ENCODE data around the gene CTRL.
A peak's percentile ranks its signal among the peaks of the same experiment; 100 is the strongest.

Gene CTRL

DNA sequence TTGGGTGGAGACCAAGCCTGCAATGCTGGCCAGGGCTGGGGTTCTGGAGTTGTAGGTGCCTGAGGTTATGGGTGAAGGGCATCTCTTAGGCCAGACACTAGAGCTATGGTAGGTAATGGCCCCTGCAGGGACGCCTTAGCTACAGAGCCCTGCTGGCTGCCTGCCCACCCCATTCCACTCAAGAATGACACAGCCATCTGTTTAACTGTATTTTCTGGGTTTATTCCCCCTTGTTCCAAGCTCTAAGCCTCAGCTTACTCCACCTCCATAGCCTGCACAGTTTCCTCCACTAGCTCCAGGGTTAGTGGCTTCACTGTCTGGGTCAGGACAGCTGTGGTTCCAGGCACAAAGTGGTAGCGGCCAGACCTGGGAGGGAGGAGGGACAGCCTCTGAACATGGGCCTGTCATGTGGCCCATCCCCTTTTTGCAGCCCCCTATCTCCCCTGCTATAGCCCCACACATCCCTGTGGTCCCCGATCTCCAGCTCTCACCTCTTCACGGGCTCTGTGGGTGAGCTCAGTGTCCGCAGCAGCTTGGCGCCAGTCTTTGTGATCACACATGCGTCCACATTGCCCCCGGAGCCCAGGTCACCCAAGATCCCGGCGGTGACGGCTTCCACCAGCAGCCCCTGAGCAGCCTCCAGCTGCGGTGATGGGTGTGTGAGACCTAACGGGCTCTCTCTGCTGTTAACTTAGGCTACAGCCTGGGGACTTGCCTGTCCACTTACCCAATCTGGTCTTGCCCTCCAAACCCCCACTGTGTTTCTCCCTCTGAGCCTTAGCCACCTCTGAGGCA lies 2.8 kb upstream of the CTRL start:
- H3K27ac ChIP-seq (ENCODE audit: insufficient read depth, low read length, poor library complexity, severe bottlenecking), result peak overlapping the region; percentile 85
- H3K9me3 ChIP-seq (ENCODE audit: control insufficient read depth, low read length), result no peaks in the 10 kb centered on the region
- H3K27me3 ChIP-seq (replicated peaks; ENCODE audit: control insufficient read depth, insufficient read depth, low read length, poor library complexity, severe bottlenecking), result no peaks in the 10 kb centered on the region
- peaks cover 15% of the 10 kb centered on the region for H3K4me1 ChIP-seq (ENCODE audit: control insufficient read depth, insufficient read depth, low read length, poor library complexity, severe bottlenecking)
- no peak for DNase-seq
- peaks cover 30% of the 10 kb centered on the region for H3K36me3 ChIP-seq (ENCODE audit: control insufficient read depth, insufficient read depth, low read length)
- no peak overlapping the region for H3K4me3 ChIP-seq (ENCODE audit: insufficient read depth, low read depth, low read length, poor library complexity, severe bottlenecking)

DNA sequence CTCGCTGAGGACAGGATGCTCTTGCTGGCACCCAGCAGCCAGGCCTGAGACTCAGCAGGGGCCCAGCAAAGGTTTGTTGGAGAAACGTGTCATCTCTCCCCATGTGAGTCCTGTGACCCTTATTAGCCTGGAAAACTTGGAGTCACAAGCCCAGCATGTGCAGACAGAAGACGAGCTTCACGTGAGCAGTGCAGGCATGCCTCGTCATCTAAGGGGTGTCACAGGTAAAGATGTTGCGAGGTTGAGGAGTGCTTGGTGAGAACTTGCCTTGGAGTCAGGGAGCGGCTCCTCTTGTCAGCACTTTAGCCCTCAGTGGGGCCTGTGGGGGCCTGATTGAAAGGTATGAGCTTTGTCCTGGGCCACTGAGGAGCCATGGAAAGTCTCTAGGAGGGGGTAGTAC lies 2.1 kb upstream of the CTRL start:
- DNase-seq, result no peak
- H3K4me1 ChIP-seq (ENCODE audit: control insufficient read depth, insufficient read depth, low read length, poor library complexity, severe bottlenecking), result peaks cover 15% of the 10 kb centered on the region
- H3K36me3 ChIP-seq (ENCODE audit: control insufficient read depth, insufficient read depth, low read length), result peaks cover 32% of the 10 kb centered on the region
- H3K4me3 ChIP-seq (ENCODE audit: insufficient read depth, low read depth, low read length, poor library complexity, severe bottlenecking), result no peak overlapping the region
- H3K27me3 ChIP-seq (replicated peaks; ENCODE audit: control insufficient read depth, insufficient read depth, low read length, poor library complexity, severe bottlenecking), result no peaks in the 10 kb centered on the region
- H3K27ac ChIP-seq (ENCODE audit: insufficient read depth, low read length, poor library complexity, severe bottlenecking), result no peak overlapping the region
- no peaks in the 10 kb centered on the region for H3K9me3 ChIP-seq (ENCODE audit: control insufficient read depth, low read length)

DNA sequence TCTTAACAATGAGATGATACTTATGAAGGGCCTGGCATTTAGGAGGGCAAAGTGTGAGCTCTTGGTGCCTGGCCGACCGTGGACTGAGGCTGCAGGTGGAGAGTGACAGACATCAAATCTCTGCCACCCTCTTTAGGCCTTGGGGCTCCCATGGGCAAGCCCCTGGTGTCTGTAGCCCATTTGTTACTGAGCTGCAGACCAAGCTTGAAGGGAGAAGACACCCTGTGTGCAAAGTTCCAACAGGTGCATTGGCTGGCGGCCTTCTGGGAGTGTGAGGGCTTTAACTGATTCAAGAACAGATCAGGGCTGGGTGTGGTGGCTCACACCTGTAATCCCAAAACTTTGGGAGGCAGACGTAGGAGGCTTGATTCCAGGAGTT lies 789 bp upstream of the CTRL start:
- peaks cover 16% of the 10 kb centered on the region for H3K4me1 ChIP-seq (ENCODE audit: control insufficient read depth, insufficient read depth, low read length, poor library complexity, severe bottlenecking)
- no peaks in the 10 kb centered on the region for H3K27me3 ChIP-seq (replicated peaks; ENCODE audit: control insufficient read depth, insufficient read depth, low read length, poor library complexity, severe bottlenecking)
- no peak for DNase-seq
- H3K4me3 ChIP-seq (ENCODE audit: insufficient read depth, low read depth, low read length, poor library complexity, severe bottlenecking), result no peak overlapping the region
- H3K27ac ChIP-seq (ENCODE audit: insufficient read depth, low read length, poor library complexity, severe bottlenecking), result no peak overlapping the region
- peaks cover 40% of the 10 kb centered on the region for H3K36me3 ChIP-seq (ENCODE audit: control insufficient read depth, insufficient read depth, low read length)
- H3K9me3 ChIP-seq (ENCODE audit: control insufficient read depth, low read length), result no peaks in the 10 kb centered on the region

DNA sequence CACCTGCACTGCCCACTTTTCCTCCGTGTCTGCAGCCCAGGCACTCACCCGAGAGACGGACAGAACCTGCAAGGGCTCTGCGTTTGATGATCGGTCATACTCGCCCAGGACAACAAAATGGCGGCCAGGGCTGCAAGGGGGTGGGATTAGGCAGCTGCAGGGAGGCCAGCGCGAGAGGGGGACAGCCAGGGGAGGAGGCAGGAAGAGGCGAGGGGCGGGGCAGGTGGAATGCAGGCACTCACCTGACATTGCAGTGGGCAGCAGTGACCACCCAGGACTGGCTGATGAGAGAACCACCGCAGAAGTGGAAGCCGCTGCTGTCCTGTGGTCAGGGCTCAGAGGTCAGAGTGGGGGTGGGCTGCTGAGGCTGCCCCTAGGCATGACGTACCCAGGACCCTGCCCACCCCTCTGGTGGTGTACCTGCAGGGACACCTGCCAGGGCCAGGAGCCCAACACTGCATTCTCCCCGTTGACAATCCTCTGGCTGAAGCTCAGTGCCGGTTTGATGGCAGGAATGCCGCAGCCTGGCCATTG lies 917 bp downstream of the CTRL start:
- Histone ChIP-seq H3K36me3 (ENCODE audit: control insufficient read depth, insufficient read depth, low read length) (peaks cover 42% of the 10 kb centered on the region), H3K9me3 (ENCODE audit: control insufficient read depth, low read length) (no peaks in the 10 kb centered on the region), H3K4me3 (ENCODE audit: insufficient read depth, low read depth, low read length, poor library complexity, severe bottlenecking) (no peak overlapping the region), H3K4me1 (ENCODE audit: control insufficient read depth, insufficient read depth, low read length, poor library complexity, severe bottlenecking) (peaks cover 9% of the 10 kb centered on the region), H3K27ac (ENCODE audit: insufficient read depth, low read length, poor library complexity, severe bottlenecking) (no peak overlapping the region), H3K27me3 (replicated peaks; ENCODE audit: control insufficient read depth, insufficient read depth, low read length, poor library complexity, severe bottlenecking) (no peaks in the 10 kb centered on the region)
- DNase-seq, result no peak

DNA sequence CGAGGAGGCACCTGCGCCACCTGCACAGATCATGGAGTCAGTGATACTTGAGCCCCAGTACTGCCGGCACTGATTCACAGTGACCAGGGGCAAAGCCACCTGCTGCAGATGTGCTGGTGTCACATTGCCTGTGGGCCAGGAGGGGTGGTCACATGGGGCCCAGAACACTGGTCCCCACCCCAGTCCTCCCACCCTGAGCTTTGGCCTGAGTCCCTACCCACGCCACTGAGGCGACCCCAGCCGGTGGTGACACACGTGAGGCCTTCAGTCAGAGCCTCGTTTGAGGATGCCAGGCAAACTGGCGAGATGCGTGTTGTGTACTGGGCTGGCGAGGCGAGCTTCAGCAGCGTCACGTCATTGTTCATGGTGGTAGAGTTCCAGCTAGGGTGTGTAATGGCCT lies 1.5 kb downstream of the CTRL start:
- Histone ChIP-seq H3K9me3 (ENCODE audit: control insufficient read depth, low read length) (no peaks in the 10 kb centered on the region), H3K27me3 (replicated peaks; ENCODE audit: control insufficient read depth, insufficient read depth, low read length, poor library complexity, severe bottlenecking) (no peaks in the 10 kb centered on the region), H3K27ac (ENCODE audit: insufficient read depth, low read length, poor library complexity, severe bottlenecking) (no peak overlapping the region), H3K36me3 (ENCODE audit: control insufficient read depth, insufficient read depth, low read length) (peaks cover 41% of the 10 kb centered on the region), H3K4me1 (ENCODE audit: control insufficient read depth, insufficient read depth, low read length, poor library complexity, severe bottlenecking) (peaks cover 6% of the 10 kb centered on the region), H3K4me3 (ENCODE audit: insufficient read depth, low read depth, low read length, poor library complexity, severe bottlenecking) (no peak overlapping the region)
- DNase-seq, result no peak

DNA sequence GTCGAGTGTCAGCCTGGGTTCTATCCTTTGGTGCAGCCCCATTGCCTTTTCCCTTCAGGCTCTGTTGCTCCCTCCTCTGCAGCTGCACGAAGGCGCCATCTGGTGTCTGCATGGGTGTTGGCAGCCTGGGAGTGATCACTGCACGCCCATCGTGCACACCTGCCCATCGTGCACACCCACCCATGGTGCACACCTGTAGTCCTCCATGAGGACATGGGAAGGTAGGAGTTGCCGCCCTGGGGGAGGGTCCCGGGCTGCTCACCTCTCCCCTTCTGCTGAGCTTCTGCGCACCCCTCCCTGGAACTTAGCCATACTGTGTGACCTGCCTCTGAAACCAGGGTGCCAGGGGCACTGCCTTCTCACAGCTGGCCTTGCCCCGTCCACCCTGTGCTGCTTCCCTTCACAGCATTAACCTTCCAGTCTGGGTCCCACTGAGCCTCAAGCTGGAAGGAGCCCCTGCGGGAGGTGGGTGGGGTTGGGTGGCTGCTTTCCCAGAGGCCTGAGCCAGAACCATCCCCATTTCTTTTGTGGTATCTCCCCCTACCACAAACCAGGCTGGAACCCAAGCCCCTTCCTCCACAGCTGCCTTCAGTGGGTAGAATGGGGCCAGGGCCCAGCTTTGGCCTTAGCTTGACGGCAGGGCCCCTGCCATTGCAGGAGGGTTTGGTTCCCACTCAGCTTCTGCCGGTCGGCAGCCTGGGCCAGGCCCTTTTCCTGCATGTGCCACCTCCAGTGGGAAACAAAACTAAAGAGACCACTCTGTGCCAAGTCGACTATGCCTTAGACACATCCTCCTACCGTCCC lies 2.9 kb downstream of the CTRL start:
- no peaks in the 10 kb centered on the region for H3K27me3 ChIP-seq (replicated peaks; ENCODE audit: control insufficient read depth, insufficient read depth, low read length, poor library complexity, severe bottlenecking)
- H3K36me3 ChIP-seq (ENCODE audit: control insufficient read depth, insufficient read depth, low read length), result peaks cover 33% of the 10 kb centered on the region
- H3K4me3 ChIP-seq (ENCODE audit: insufficient read depth, low read depth, low read length, poor library complexity, severe bottlenecking), result no peak overlapping the region
- no peak overlapping the region for H3K27ac ChIP-seq (ENCODE audit: insufficient read depth, low read length, poor library complexity, severe bottlenecking)
- peak; percentile 51 to 65 (median 53) for DNase-seq
- no peaks in the 10 kb centered on the region for H3K9me3 ChIP-seq (ENCODE audit: control insufficient read depth, low read length)
- H3K4me1 ChIP-seq (ENCODE audit: control insufficient read depth, insufficient read depth, low read length, poor library complexity, severe bottlenecking), result peaks cover 3% of the 10 kb centered on the region

DNA sequence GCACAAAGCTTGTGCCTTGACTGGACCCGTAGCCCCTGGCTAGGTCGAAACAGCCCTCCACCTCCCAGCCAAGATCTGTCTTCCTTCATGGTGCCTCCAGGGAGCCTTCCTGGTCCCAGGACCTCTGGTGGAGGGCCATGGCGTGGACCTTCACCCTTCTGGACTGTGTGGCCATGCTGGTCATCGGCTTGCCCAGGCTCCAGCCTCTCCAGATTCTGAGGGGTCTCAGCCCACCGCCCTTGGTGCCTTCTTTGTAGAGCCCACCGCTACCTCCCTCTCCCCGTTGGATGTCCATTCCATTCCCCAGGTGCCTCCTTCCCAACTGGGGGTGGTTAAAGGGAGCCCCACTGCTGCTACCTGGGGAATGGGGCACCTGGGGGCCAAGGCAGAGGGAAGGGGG lies 3.5 kb downstream of the CTRL start:
- no peak overlapping the region for H3K4me3 ChIP-seq (ENCODE audit: insufficient read depth, low read depth, low read length, poor library complexity, severe bottlenecking)
- no peak for DNase-seq
- H3K4me1 ChIP-seq (ENCODE audit: control insufficient read depth, insufficient read depth, low read length, poor library complexity, severe bottlenecking), result peaks cover 3% of the 10 kb centered on the region
- H3K36me3 ChIP-seq (ENCODE audit: control insufficient read depth, insufficient read depth, low read length), result peaks cover 30% of the 10 kb centered on the region
- no peak overlapping the region for H3K27ac ChIP-seq (ENCODE audit: insufficient read depth, low read length, poor library complexity, severe bottlenecking)
- H3K27me3 ChIP-seq (replicated peaks; ENCODE audit: control insufficient read depth, insufficient read depth, low read length, poor library complexity, severe bottlenecking), result no peaks in the 10 kb centered on the region
- H3K9me3 ChIP-seq (ENCODE audit: control insufficient read depth, low read length), result no peaks in the 10 kb centered on the region

DNA sequence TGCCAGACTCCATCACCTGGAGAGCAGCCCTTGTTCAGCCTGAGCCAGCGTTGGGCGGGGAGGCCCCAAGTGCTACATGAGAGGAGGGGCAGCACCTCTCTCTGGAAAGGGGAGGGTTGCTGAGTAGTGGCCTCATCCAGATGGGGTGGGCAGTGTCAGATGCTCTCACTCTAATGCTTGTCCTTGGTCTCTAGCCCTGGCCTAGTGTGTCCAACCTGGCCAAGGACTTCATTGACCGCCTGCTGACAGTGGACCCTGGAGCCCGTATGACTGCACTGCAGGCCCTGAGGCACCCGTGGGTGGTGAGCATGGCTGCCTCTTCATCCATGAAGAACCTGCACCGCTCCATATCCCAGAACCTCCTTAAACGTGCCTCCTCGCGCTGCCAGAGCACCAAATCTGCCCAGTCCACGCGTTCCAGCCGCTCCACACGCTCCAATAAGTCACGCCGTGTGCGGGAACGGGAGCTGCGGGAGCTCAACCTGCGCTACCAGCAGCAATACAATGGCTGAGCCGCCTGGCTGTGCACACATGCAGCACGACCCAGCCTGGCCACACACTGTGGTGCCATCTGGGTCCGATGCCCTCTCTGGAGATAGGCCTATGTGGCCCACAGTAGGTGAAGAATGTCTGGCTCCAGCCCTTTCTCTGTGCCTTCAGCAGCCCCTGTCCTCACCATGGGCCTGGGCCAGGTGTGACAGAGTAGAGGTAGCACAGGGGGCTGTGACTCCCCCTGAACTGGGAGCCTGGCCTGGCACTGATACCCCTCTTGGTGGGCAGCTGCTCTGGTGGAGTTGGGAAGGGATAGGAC lies 4.3 kb downstream of the CTRL start:
- peaks cover 3% of the 10 kb centered on the region for H3K4me1 ChIP-seq (ENCODE audit: control insufficient read depth, insufficient read depth, low read length, poor library complexity, severe bottlenecking)
- no peaks in the 10 kb centered on the region for H3K27me3 ChIP-seq (replicated peaks; ENCODE audit: control insufficient read depth, insufficient read depth, low read length, poor library complexity, severe bottlenecking)
- no peaks in the 10 kb centered on the region for H3K9me3 ChIP-seq (ENCODE audit: control insufficient read depth, low read length)
- H3K4me3 ChIP-seq (ENCODE audit: insufficient read depth, low read depth, low read length, poor library complexity, severe bottlenecking), result no peak overlapping the region
- H3K27ac ChIP-seq (ENCODE audit: insufficient read depth, low read length, poor library complexity, severe bottlenecking), result no peak overlapping the region
- peaks cover 27% of the 10 kb centered on the region for H3K36me3 ChIP-seq (ENCODE audit: control insufficient read depth, insufficient read depth, low read length)
- DNase-seq, result no peak

DNA sequence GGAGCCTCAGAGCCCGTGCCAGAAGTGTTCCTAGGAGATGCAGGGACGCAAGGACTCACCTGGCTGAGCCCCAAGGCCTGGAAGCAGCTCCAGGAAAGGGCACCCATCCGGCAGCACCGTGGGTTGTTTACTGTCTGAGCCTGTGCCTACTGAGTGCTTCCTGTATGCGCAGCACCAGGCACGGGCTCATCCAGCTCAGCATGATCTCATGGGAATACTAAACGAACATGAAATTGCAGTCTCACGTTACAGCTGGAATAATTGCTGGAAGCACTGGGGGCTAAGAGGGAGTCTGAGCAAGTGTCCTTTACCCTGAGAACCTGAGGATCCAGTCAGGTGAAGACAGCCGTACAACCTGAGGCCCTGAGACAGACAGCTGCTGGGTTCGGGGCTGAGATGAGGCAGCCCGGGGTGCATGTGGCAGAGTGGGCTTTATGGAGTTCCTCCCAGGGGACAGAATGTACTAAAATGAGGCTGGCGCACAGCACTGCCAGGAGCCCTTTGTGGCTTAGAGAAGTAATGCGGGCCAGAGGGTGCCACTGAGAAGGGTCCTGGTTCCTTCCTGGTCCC lies 5.4 kb downstream of the CTRL start:
- Histone ChIP-seq H3K9me3 (ENCODE audit: control insufficient read depth, low read length) (no peaks in the 10 kb centered on the region), H3K36me3 (ENCODE audit: control insufficient read depth, insufficient read depth, low read length) (peaks cover 18% of the 10 kb centered on the region), H3K4me1 (ENCODE audit: control insufficient read depth, insufficient read depth, low read length, poor library complexity, severe bottlenecking) (peaks cover 3% of the 10 kb centered on the region), H3K4me3 (ENCODE audit: insufficient read depth, low read depth, low read length, poor library complexity, severe bottlenecking) (no peak overlapping the region), H3K27ac (ENCODE audit: insufficient read depth, low read length, poor library complexity, severe bottlenecking) (no peak overlapping the region), H3K27me3 (replicated peaks; ENCODE audit: control insufficient read depth, insufficient read depth, low read length, poor library complexity, severe bottlenecking) (no peaks in the 10 kb centered on the region)
- DNase-seq, result no peak
